Gastroesophageal sphincter (tissue), 3 donors: ENCODE results near the gene PACRG.

ENCODE experiments used
- EP300 ChIP-seq: sonication (generic); formaldehyde crosslinking; IDR thresholded peaks from one replicate; pipeline ENCODE4 v1.6.1; 2017; ENCODE audit warnings: antibody characterized with exemption, mild to moderate bottlenecking
- POLR2A ChIP-seq, 2 donors: fragments of 450-650 bp; IDR thresholded peaks; one replicate each; pipeline ENCODE4 v1.6.1; 2017; ENCODE audit warnings: antibody characterized with exemption in 2 of 2, mild to moderate bottlenecking in 2 of 2, moderate library complexity in 1 of 2
- TF ChIP-seq, protein P1 (sequence below), 4 experiments: fragments of 200-600 bp in 2 of 4; fragments of 450-650 bp in 2 of 4; sonication (generic) in 1 of 4; IDR thresholded peaks; one replicate each; pipeline ENCODE4 v1.5.1; 2017 to 2019; ENCODE audit warnings: antibody characterized with exemption in 4 of 4, mild to moderate bottlenecking in 2 of 4, moderate library complexity in 2 of 4

DNA sequence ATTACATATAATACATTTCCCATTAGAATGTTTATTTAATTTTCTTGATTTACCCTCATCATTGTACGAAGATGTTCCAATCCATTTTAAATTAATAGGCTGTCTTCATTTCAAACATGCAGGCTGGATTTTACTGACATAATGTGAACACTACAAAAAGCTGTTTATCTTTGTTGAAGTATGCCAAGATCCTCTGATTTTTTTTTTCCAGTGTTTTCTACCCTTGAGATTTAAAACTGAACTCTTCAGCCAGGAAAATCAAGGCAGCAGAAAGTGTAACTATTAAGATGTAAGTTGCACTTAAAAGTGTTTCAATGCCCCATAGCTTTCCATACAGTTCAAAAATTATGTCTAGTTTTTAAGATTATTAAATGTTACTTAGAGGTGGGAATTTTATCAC lies 43.7 kb upstream of the PACRG start:
- no peak for TF ChIP-seq POLR2A (IDR thresholded peaks at IDR 0.05)
- TF ChIP-seq, protein P1, sequence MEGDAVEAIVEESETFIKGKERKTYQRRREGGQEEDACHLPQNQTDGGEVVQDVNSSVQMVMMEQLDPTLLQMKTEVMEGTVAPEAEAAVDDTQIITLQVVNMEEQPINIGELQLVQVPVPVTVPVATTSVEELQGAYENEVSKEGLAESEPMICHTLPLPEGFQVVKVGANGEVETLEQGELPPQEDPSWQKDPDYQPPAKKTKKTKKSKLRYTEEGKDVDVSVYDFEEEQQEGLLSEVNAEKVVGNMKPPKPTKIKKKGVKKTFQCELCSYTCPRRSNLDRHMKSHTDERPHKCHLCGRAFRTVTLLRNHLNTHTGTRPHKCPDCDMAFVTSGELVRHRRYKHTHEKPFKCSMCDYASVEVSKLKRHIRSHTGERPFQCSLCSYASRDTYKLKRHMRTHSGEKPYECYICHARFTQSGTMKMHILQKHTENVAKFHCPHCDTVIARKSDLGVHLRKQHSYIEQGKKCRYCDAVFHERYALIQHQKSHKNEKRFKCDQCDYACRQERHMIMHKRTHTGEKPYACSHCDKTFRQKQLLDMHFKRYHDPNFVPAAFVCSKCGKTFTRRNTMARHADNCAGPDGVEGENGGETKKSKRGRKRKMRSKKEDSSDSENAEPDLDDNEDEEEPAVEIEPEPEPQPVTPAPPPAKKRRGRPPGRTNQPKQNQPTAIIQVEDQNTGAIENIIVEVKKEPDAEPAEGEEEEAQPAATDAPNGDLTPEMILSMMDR (IDR thresholded peaks at IDR 0.05) = no peak
- no peak for TF ChIP-seq EP300
